Neural progenitor cell (in vitro differentiated cells): ENCODE measurements around the gene RRBP1. TPM values are rescaled to one million over a fixed set of nuclear protein-coding genes. Genes with fewer than 3 reads are reported as not detected.

Experiments
- DNase-seq: peaks from one replicate; pipeline ENCODE4 v3.0.0-alpha.2; 2016; ENCODE audit warnings: low spot score
- H2AFZ ChIP-seq: fragments of 200-600 bp; sonication (generic); replicated peaks from 2 replicates; pipeline ENCODE4 v1.6.1; 2016; ENCODE audit warnings: antibody characterized with exemption
- H3F3A ChIP-seq: fragments of 200-600 bp; sonication (generic); 2 replicates; pipeline ENCODE4 v1.6.1; 2016; ENCODE audit warnings: antibody characterized with exemption, low read depth
- H3K27ac ChIP-seq: fragments of 200-600 bp; sonication (generic); 2 replicates; pipeline ENCODE4 v1.5.1; 2016; ENCODE audit warnings: mild to moderate bottlenecking
- H3K27me3 ChIP-seq: fragments of 200-600 bp; sonication (generic); 2 replicates; pipeline ENCODE4 v1.6.1; 2016; ENCODE audit warnings: mild to moderate bottlenecking, moderate library complexity
- H3K36me3 ChIP-seq: fragments of 200-600 bp; sonication (generic); 2 replicates; pipeline ENCODE4 v1.5.1; 2016
- H3K4me1 ChIP-seq: fragments of 200-600 bp; sonication (generic); 2 replicates; pipeline ENCODE4 v1.6.1; 2016; ENCODE audit warnings: mixed run types
- H3K4me2 ChIP-seq: fragments of 200-600 bp; sonication (generic); 2 replicates; pipeline ENCODE4 v1.6.1; 2016
- H3K4me3 ChIP-seq: fragments of 200-600 bp; sonication (generic); 2 replicates; pipeline ENCODE4 v1.5.1; 2016
- H3K79me2 ChIP-seq: fragments of 200-600 bp; sonication (generic); 2 replicates; pipeline ENCODE4 v1.6.1; 2016; ENCODE audit warnings: low read depth
- H3K9ac ChIP-seq: fragments of 200-600 bp; sonication (generic); 2 replicates; pipeline ENCODE4 v1.6.1; 2016
- H3K9me3 ChIP-seq: fragments of 200-600 bp; sonication (generic); 2 replicates; pipeline ENCODE4 v1.5.1; 2016; ENCODE audit warnings: low read depth
- H4K20me1 ChIP-seq: fragments of 200-600 bp; sonication (generic); 2 replicates; pipeline ENCODE4 v1.6.1; 2016; ENCODE audit warnings: low read depth
- H3K27ac Mint-ChIP-seq: 3 replicates; pipeline ENCODE4 v1.8.0; 2021; ENCODE audit warnings: mixed read lengths
- H3K27me3 Mint-ChIP-seq: 2 replicates; pipeline ENCODE4 v1.8.0; 2022; ENCODE audit warnings: low read depth, mild to moderate bottlenecking, inconsistent platforms, moderate library complexity, mixed read lengths; ENCODE audit not compliant: insufficient read depth
- H3K36me3 Mint-ChIP-seq: 3 replicates; pipeline ENCODE4 v1.8.0; 2021; ENCODE audit warnings: mixed read lengths
- H3K4me1 Mint-ChIP-seq: 3 replicates; pipeline ENCODE4 v1.8.0; 2021; ENCODE audit warnings: mixed read lengths
- H3K4me3 Mint-ChIP-seq: 3 replicates; pipeline ENCODE4 v1.8.0; 2021; ENCODE audit warnings: mild to moderate bottlenecking, moderate library complexity, mixed read lengths
- H3K9me3 Mint-ChIP-seq: 3 replicates; pipeline ENCODE4 v1.8.0; 2020; ENCODE audit warnings: mixed read lengths
- CTCF ChIP-seq: fragments of 200-600 bp; sonication (generic); IDR thresholded peaks from 2 replicates; pipeline ENCODE4 v1.5.1; 2017; ENCODE audit warnings: antibody characterized with exemption, mild to moderate bottlenecking
- EZH2 ChIP-seq: fragments of 200-600 bp; sonication (generic); IDR thresholded peaks from 2 replicates; pipeline ENCODE4 v1.6.1; 2017; ENCODE audit warnings: antibody characterized with exemption, mild to moderate bottlenecking, moderate library complexity
- EZH2phosphoT487 ChIP-seq: fragments of 200-600 bp; sonication (generic); IDR thresholded peaks from 2 replicates; pipeline ENCODE4 v1.6.1; 2017; ENCODE audit warnings: antibody characterized with exemption
- total RNA-seq: library from RNA; depleted of rRNA; stranded (reverse); fragments of >200 nt; gene quantifications from 2 replicates; pipeline ENCODE4 v1.2.3, GENCODE V29; 2015; ENCODE audit warnings: low replicate concordance

Gene RRBP1
- total RNA-seq, 1 donor from 2014 or later: 18.2 TPM

DNA sequence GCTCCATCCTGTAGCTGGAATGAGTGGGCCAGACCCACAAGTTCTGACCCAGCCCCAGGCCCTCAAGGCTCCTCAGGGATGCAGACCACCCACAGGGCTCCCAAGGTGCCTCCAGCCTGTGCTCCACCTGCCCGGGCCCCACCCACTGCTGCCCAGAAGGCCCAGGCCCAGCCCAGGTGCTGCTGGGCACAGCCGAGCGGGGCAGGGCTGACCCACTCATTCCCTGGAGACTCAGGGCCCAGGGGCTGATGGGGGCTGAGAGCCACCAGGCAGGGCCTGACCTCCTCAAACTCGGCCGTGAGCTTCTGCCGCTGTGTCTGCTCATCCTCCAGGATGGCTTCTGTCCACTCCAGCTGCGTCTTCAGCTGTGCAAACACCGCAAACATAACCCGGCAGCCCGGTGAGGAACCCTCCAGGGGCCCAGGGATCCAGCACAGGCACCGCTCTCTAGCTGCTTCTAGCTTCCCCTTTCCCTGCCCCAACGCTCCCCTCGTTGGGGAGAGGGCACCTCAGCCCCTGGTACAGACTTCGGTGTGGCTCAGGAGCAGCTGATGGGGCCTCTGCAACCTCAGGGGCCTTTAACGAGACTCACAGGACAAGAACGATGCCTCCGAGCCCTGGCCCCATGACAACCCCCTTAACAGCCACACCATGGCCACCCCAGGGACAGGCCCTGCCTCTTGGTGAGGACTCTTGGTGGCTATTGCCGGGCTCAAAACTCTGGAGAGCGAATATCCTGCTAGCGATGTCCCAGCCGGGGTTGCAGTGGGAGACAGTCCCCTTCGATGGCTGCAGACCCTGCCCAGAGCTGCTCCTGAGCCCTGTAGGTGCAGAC, 66.2 kb downstream of the RRBP1 start:
- H3K4me1 Mint-ChIP-seq: peaks cover 10% of the 10 kb centered on the region
- no peak overlapping the region for H3K4me2 ChIP-seq
- H3K27ac Mint-ChIP-seq: no peak overlapping the region
- no peaks in the 10 kb centered on the region for H3K4me1 ChIP-seq
- peaks cover 7% of the 10 kb centered on the region for H3K27me3 Mint-ChIP-seq
- H3K4me3 ChIP-seq: no peak overlapping the region
- H3K36me3 ChIP-seq: no peaks in the 10 kb centered on the region
- H2AFZ ChIP-seq: no peak overlapping the region
- H4K20me1 ChIP-seq: peaks cover 42% of the 10 kb centered on the region
- no peak for DNase-seq
- no peak for TF ChIP-seq CTCF
- no peak for TF ChIP-seq EZH2
- TF ChIP-seq EZH2phosphoT487: no peak
- no peaks in the 10 kb centered on the region for H3K27me3 ChIP-seq
- H3K9me3 Mint-ChIP-seq: no peaks in the 10 kb centered on the region
- H3K4me3 Mint-ChIP-seq: no peak overlapping the region
- H3K9ac ChIP-seq: no peak overlapping the region
- no peak overlapping the region for H3K27ac ChIP-seq
- peaks cover 2% of the 10 kb centered on the region for H3K36me3 Mint-ChIP-seq
- no peaks in the 10 kb centered on the region for H3K9me3 ChIP-seq
- H3K79me2 ChIP-seq: no peaks in the 10 kb centered on the region
- H3F3A ChIP-seq: no peaks in the 10 kb centered on the region

DNA sequence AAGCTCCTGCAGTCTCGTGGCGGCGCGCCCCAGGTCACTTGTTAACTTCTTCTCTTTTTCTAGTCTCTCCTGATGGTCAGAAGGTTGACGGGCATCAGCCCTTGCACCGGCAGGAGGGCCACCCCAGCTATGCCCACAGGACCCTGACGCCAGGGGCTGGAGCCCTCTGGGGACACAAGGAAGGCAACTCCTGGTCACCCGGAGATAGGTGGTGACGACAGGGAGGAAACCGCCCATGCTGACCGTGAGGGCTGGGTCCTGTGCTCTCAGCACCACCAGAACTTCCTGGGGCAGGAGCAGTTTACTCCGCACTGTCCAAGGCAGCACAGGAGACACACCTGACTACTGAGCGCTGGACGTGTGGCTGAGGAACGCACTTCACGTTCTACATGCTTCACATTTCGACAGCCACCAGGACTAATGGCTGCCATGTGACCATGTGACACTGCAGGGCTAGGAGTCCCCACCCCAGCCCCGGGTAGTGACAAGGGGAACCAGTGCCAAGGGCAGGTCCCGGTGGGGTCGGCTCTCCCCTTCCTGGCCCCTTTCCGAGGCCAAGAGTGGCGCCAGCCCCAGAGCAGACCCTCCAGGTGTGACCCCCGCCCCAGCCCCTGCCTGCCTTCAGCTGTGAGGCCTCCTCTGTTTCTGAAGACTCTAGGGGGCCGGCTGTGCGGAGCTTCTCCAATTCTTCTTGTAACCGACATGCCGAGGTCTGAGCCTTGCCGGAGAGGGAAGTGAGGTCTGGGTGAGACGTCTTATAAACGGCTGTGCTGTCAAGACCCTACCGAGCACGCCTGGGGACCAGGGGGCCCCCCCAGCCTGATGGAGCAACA, 67.0 kb downstream of the RRBP1 start:
- Histone ChIP-seq H3K27ac (no peak overlapping the region), H3K79me2 (no peaks in the 10 kb centered on the region), H4K20me1 (peaks cover 45% of the 10 kb centered on the region)

GRCh38 chr20:17614176-17614811, 67.7 kb downstream of the RRBP1 start:
- Mint-ChIP-seq H3K27me3 (peaks cover 7% of the 10 kb centered on the region), H3K4me1 (peaks cover 10% of the 10 kb centered on the region), H3K36me3 (peaks cover 4% of the 10 kb centered on the region), H3K27ac (peak overlapping the region; percentile 90), H3K9me3 (no peaks in the 10 kb centered on the region), H3K4me3 (no peak overlapping the region)
- Histone ChIP-seq H3K9me3 (no peaks in the 10 kb centered on the region), H3K36me3 (no peaks in the 10 kb centered on the region), H3K79me2 (no peaks in the 10 kb centered on the region), H3F3A (no peaks in the 10 kb centered on the region), H3K4me3 (no peak overlapping the region), H2AFZ (no peak overlapping the region), H3K27me3 (no peaks in the 10 kb centered on the region), H3K9ac (no peak overlapping the region), H3K4me1 (no peaks in the 10 kb centered on the region), H4K20me1 (peaks cover 45% of the 10 kb centered on the region), H3K4me2 (no peak overlapping the region), H3K27ac (no peak overlapping the region)
- TF ChIP-seq EZH2phosphoT487: no peak
- TF ChIP-seq CTCF: no peak
- TF ChIP-seq EZH2: no peak
- DNase-seq: no peak

More for the DNA sequence above, 67.0 kb downstream of the RRBP1 start:
- H3K27ac Mint-ChIP-seq: no peak overlapping the region
- peaks cover 7% of the 10 kb centered on the region for H3K27me3 Mint-ChIP-seq
- Histone ChIP-seq H3K9me3 (no peaks in the 10 kb centered on the region), H3K4me3 (no peak overlapping the region), H2AFZ (no peak overlapping the region), H3K4me1 (no peaks in the 10 kb centered on the region), H3K27me3 (no peaks in the 10 kb centered on the region), H3F3A (no peaks in the 10 kb centered on the region), H3K4me2 (no peak overlapping the region), H3K36me3 (no peaks in the 10 kb centered on the region), H3K9ac (no peak overlapping the region)
- no peak overlapping the region for H3K4me3 Mint-ChIP-seq
- H3K36me3 Mint-ChIP-seq: peaks cover 2% of the 10 kb centered on the region
- DNase-seq: no peak
- peaks cover 10% of the 10 kb centered on the region for H3K4me1 Mint-ChIP-seq
- H3K9me3 Mint-ChIP-seq: no peaks in the 10 kb centered on the region
- no peak for TF ChIP-seq EZH2phosphoT487
- no peak for TF ChIP-seq CTCF
- no peak for TF ChIP-seq EZH2
